IMR-90 (cell line): Measurements from ENCODE around the gene ATP1B3. TPM values are rescaled to one million over a fixed set of nuclear protein-coding genes. Genes with fewer than 3 reads are reported as not detected.

Experiments used
- ATAC-seq: fragments of 200-7000 bp; cut with Tn5 transposase; 2 replicates; pipeline ENCODE4 v1.9.1; 2020; ENCODE audit warnings: low read depth, mild to moderate bottlenecking, moderate library complexity
- BruUV-seq: library from RNA; stranded (reverse); fragments of 400-500 nt; replicated peaks from 2 replicates; lab custom pipeline; 2021; lab: Mats Ljungman, UMichigan
- CTCF ChIA-PET: fragments of 300-600 bp; formaldehyde crosslinking; extraction: SDS; loops from one replicate; lab custom pipeline; 2021; ENCODE audit warnings: antibody characterized with exemption; lab: Yijun Ruan, JAX
- POLR2A ChIA-PET: fragments of 300-600 bp; sonication (Branson Sonifier 250); formaldehyde crosslinking; loops from one replicate; lab custom pipeline; 2022; ENCODE audit warnings: antibody characterized with exemption; ENCODE audit not compliant: unreplicated experiment; lab: Charles Lee
- DNase-seq: peaks from one replicate; pipeline ENCODE4 v3.0.0; 2013
- H2AFZ ChIP-seq: replicated peaks from 2 replicates; pipeline ENCODE3; 2013; ENCODE audit warnings: low read length, mild to moderate bottlenecking; ENCODE audit not compliant: poor library complexity
- H2AK5ac ChIP-seq: 2 replicates; pipeline ENCODE4 v1.6.1; 2013; ENCODE audit warnings: low read depth, low read length, inconsistent platforms
- H2AK9ac ChIP-seq: replicated peaks from 2 replicates; pipeline ENCODE3; 2013; ENCODE audit warnings: mild to moderate bottlenecking, low read depth, low read length, moderate library complexity; ENCODE audit not compliant: poor library complexity
- H2BK120ac ChIP-seq: 2 replicates; pipeline ENCODE4 v1.6.1; 2013; ENCODE audit warnings: low read depth, low read length, inconsistent platforms
- H2BK15ac ChIP-seq: 3 replicates; pipeline ENCODE4 v1.6.1; 2013; ENCODE audit warnings: low read depth, low read length, inconsistent platforms
- H2BK20ac ChIP-seq: 2 replicates; pipeline ENCODE4 v1.6.1; 2013; ENCODE audit warnings: low read depth, mild to moderate bottlenecking, inconsistent platforms, low read length, moderate library complexity
- H2BK5ac ChIP-seq: 2 replicates; pipeline ENCODE4 v1.6.1; 2013; ENCODE audit warnings: mild to moderate bottlenecking, low read depth, low read length, inconsistent platforms; ENCODE audit not compliant: poor library complexity, severe bottlenecking
- H3K14ac ChIP-seq: replicated peaks from 2 replicates; pipeline ENCODE4 v1.6.1; 2013; ENCODE audit warnings: low read depth, low read length, inconsistent platforms
- H3K18ac ChIP-seq: 2 replicates; pipeline ENCODE4 v1.6.1; 2013; ENCODE audit warnings: low read depth, low read length, control low read depth
- H3K23ac ChIP-seq: 2 replicates; pipeline ENCODE4 v1.6.1; 2013; ENCODE audit warnings: low read depth, low read length, inconsistent platforms
- H3K27ac ChIP-seq: 2 replicates; pipeline ENCODE4 v1.5.1; 2013; ENCODE audit warnings: mild to moderate bottlenecking, control low read depth, low read length; ENCODE audit not compliant: insufficient read depth
- H3K27me3 ChIP-seq: 2 replicates; pipeline ENCODE4 v1.6.1; 2013; ENCODE audit warnings: low read length; ENCODE audit not compliant: control insufficient read depth, insufficient read depth
- H3K36me3 ChIP-seq: 2 replicates; pipeline ENCODE4 v1.6.1; 2013; ENCODE audit warnings: low read length, mixed read lengths; ENCODE audit not compliant: control insufficient read depth, insufficient read depth
- H3K4ac ChIP-seq: 2 replicates; pipeline ENCODE4 v1.6.1; 2013; ENCODE audit warnings: low read depth, low read length, inconsistent platforms
- H3K4me1 ChIP-seq: 2 replicates; pipeline ENCODE4 v1.6.1; 2013; ENCODE audit warnings: low read length, mixed read lengths; ENCODE audit not compliant: control insufficient read depth, insufficient read depth
- H3K4me2 ChIP-seq: 2 replicates; pipeline ENCODE4 v1.6.1; 2013; ENCODE audit warnings: low read depth, mild to moderate bottlenecking, control low read depth, low read length, moderate library complexity
- H3K4me3 ChIP-seq: 2 replicates; pipeline ENCODE4 v1.5.1; 2013; ENCODE audit warnings: low read depth, mild to moderate bottlenecking, control low read depth, low read length, moderate library complexity; ENCODE audit not compliant: insufficient read depth
- H3K56ac ChIP-seq: 2 replicates; pipeline ENCODE4 v1.6.1; 2013; ENCODE audit warnings: low read length, inconsistent platforms; ENCODE audit not compliant: insufficient read depth; ENCODE audit errors: extremely low read depth
- H3K79me1 ChIP-seq, 2 experiments: 2 replicates each; pipeline ENCODE4 v1.6.1; 2013; ENCODE audit warnings: low read length in 2 of 2, inconsistent platforms in 1 of 2, low read depth in 1 of 2
- H3K9ac ChIP-seq: 2 replicates; pipeline ENCODE4 v1.6.1; 2013; ENCODE audit warnings: low read depth, low read length, control low read depth
- H3K9me1 ChIP-seq: 2 replicates; pipeline ENCODE4 v1.6.1; 2013; ENCODE audit warnings: low read length, inconsistent platforms; ENCODE audit not compliant: insufficient read depth
- H3K9me3 ChIP-seq: 2 replicates; pipeline ENCODE4 v1.6.1; 2013; ENCODE audit warnings: low read length; ENCODE audit not compliant: control insufficient read depth, insufficient read depth
- H4K20me1 ChIP-seq: 2 replicates; pipeline ENCODE4 v1.6.1; 2013; ENCODE audit warnings: low read length, inconsistent platforms; ENCODE audit not compliant: insufficient read depth
- H4K5ac ChIP-seq: 2 replicates; pipeline ENCODE4 v1.6.1; 2013; ENCODE audit warnings: mild to moderate bottlenecking, low read depth, low read length, control low read depth
- H4K8ac ChIP-seq, 2 experiments: 2 replicates each; pipeline ENCODE4 v1.6.1; 2013; ENCODE audit warnings: low read depth in 2 of 2, low read length in 2 of 2, control low read depth in 1 of 2, inconsistent platforms in 1 of 2
- H4K91ac ChIP-seq: 2 replicates; pipeline ENCODE4 v1.6.1; 2013; ENCODE audit warnings: low read depth, low read length, inconsistent platforms; ENCODE audit not compliant: insufficient read depth
- BHLHE40 ChIP-seq: fragments of 150-350 bp; IDR thresholded peaks from 2 replicates; pipeline ENCODE4 v1.6.1; 2016; ENCODE audit warnings: mild to moderate bottlenecking, low read depth, low read length
- CEBPB ChIP-seq: IDR thresholded peaks from 2 replicates; pipeline ENCODE4 v1.6.1; 2012; ENCODE audit warnings: low read depth, low read length, improper control_type of control experiment
- CHD1 ChIP-seq: IDR thresholded peaks from 2 replicates; pipeline ENCODE4 v1.6.1; 2012; ENCODE audit warnings: low read depth, low read length, improper control_type of control experiment
- FOS ChIP-seq: fragments of 150-350 bp; IDR thresholded peaks from 2 replicates; pipeline ENCODE4 v1.6.1; 2016; ENCODE audit warnings: low read depth, low read length
- RFX5 ChIP-seq: IDR thresholded peaks from 2 replicates; pipeline ENCODE4 v1.8.0; 2012; ENCODE audit warnings: low read depth, mild to moderate bottlenecking, low read length, moderate library complexity
- WGBS, 2 experiments: methylation state at CpG; one replicate each; pipeline versions ENCODE4 v1.1.5 to v1.1.7; 2013; ENCODE audit warnings: missing lambda C conversion rate in 2 of 2; ENCODE audit not compliant: insufficient read length in 1 of 2; ENCODE audit errors: extremely low coverage in 2 of 2; 5-methylcytosine and 5-hydroxymethylcytosine counted together
- dilution Hi-C: fragments of 300-500 bp; cut with HindIII; formaldehyde crosslinking; loops from one replicate; pipeline ENCODE4 v1.14.3; 2018; ENCODE audit warnings: low sequenced_read_pairs; ENCODE audit not compliant: unreplicated experiment
- in situ Hi-C: fragments of 300-500 bp; cut with MboI; formaldehyde crosslinking; loops from 3 replicates; pipeline ENCODE4 v1.14.3; 2019; ENCODE audit warnings: low sequenced_read_pairs, inconsistent platforms, mixed read lengths
- intact Hi-C: fragments of 100-400 bp; cut with micrococcal nuclease; formaldehyde crosslinking; loops from 2 replicates; pipeline ENCODE4 v1.10.0; 2022
- polyA plus RNA-seq, 3 experiments: library from polyadenylated mRNA; depleted of rRNA; stranded (reverse); fragments of >200 nt; gene quantifications; 2 replicates each; pipeline ENCODE4 v1.2.3, GENCODE V29; 2012; ENCODE audit warnings: low replicate concordance in 1 of 3
- total RNA-seq: library from RNA; depleted of rRNA; stranded (reverse); fragments of >200 nt; gene quantifications from 2 replicates; pipeline ENCODE4 v1.2.3, GENCODE V29; 2012

Gene ATP1B3
- total and polyA plus RNA-seq, 2 of the 4 experiments (the other 2 are of a cell fraction) = 64.3 to 126 TPM

DNA sequence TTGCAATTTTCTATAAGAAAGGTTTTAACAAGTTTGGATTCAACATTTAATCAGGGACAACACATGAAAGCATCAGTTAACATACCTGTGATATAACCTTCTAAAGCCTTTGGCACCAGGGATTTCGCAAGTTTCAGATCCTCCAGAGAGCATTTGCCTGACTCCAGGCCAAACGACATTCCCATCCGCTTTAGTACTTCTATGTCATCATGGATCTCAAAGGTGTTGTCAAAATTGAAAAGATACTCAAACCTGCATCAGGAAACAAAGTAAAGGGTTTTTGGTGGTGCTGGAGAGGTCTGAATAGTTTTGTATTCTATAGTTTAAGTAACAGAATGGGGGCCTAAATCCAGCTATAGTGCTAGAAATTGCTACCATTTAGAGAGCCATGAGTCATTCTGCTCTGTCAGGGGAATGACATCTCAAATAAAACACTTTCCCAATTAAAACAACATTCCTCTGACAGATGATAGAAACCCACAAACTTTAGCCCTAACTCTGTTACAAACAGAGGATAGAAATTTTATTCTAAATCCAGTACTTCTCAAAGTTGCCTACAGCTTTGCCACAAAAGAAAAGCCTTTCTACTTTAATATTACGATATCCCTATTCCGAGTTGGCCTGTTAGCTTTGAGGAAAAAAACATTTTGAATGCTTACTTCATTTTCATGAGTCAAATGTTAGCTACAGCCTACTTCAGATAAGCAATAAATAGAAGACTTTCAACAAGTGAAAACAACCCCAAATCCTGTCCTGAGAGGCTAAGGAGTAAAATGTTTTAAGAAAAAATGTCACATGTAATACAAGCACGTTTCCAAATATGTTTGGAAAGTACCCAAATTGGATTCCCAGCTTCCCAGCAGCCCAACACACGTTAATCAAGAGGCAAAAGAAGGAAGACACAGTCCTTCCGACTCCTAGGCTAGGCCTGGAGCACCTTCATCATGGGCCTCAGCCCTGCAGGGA is 83.4 kb downstream of the ATP1B3 start:
- Histone ChIP-seq H4K8ac (peak overlapping the region; percentile 34 to 79), H3K18ac (peak overlapping the region; percentile 72), H2BK5ac (peak overlapping the region; percentile 93), H3K4ac (peak overlapping the region; percentile 93), H4K20me1 (no peaks in the 10 kb centered on the region; the same call in 1 of the 2 replicates), H3K9me3 (no peaks in the 10 kb centered on the region), H2BK120ac (peak overlapping the region; percentile 94), H3K4me2 (peak overlapping the region; percentile 65), H4K5ac (peak overlapping the region; percentile 40), H3K4me3 (no peak overlapping the region), H2BK15ac (peak overlapping the region; percentile 55; the same call in 2 of the 3 replicates), H3K27ac (peak overlapping the region; percentile 85), H3K4me1 (peaks cover 16% of the 10 kb centered on the region), H3K9ac (peak overlapping the region; percentile 43), H2AK9ac (no peak overlapping the region), H3K56ac (peak overlapping the region; percentile 78), H2AK5ac (peak overlapping the region; percentile 63; the same call in 1 of the 2 replicates), H2BK20ac (peak overlapping the region; percentile 82), H3K9me1 (peaks cover 5% of the 10 kb centered on the region), H3K79me1 (no peaks in the 10 kb centered on the region; a peak in 1 of 4 replicates), H3K14ac (peak overlapping the region; percentile 85), H3K23ac (peak overlapping the region; percentile 77), H3K36me3 (no peaks in the 10 kb centered on the region; the same call in none of the 2 replicates), H3K27me3 (no peaks in the 10 kb centered on the region), H4K91ac (peak overlapping the region; percentile 91), H2AFZ (peak overlapping the region; percentile 25)
- no CpG with 5 or more reads among the region's 8 CpGs for WGBS, 2 experiments
- TF ChIP-seq CHD1 = no peak
- TF ChIP-seq BHLHE40 = no peak
- peak; percentile 32; the same call in 1 of the 2 replicates for TF ChIP-seq FOS
- no peak for TF ChIP-seq RFX5
- peak; percentile 82 for TF ChIP-seq CEBPB
- CTCF ChIA-PET = interaction anchor here (0.6 kb wide), 1 partner anchor 41 kb away, joined by 3 read pairs; no protein-coding TSS in a partner anchor
- DNase-seq (peak; percentile 78), ATAC-seq (peak; percentile 63)
- intact Hi-C loops (loop anchor here (5.0 kb wide), 1 partner anchor 37 kb away; no protein-coding TSS in a partner anchor), in situ Hi-C loops (no loop called here), dilution Hi-C loops (no loop called here)
- POLR2A ChIA-PET = no interaction called here
- no TSS peak for BruUV-seq
